GM19023 (cell line): Measurements from ENCODE around the gene INPPL1.

Source experiments
- ATAC-seq: cut with Tn5 transposase; IDR thresholded peaks from one replicate; pipeline ENCODE4 v1.9.1; 2021; ENCODE audit warnings: mild to moderate bottlenecking, moderate library complexity; ENCODE audit not compliant: unreplicated experiment

INPPL1 gene

GRCh38 chr11:72217841-72218240, 6.7 kb upstream of the INPPL1 start:
- no peak for ATAC-seq

GRCh38 chr11:72218251-72218745, 6.3 kb upstream of the INPPL1 start:
- no peak for ATAC-seq

- ATAC-seq, result no peak
These were observed 3.7 kb upstream of the INPPL1 start for GRCh38 chr11:72220696-72221363.

- no peak for ATAC-seq
These were observed 3.0 kb upstream of the INPPL1 start for GRCh38 chr11:72221386-72222075.

- ATAC-seq, result no peak
These were observed 2.3 kb upstream of the INPPL1 start for GRCh38 chr11:72222106-72222891.

- ATAC-seq, result peak; percentile 68
These were observed 1.5 kb upstream of the INPPL1 start for GRCh38 chr11:72222907-72223614.

- peak; percentile 58 for ATAC-seq
These were observed 678 bp upstream of the INPPL1 start for GRCh38 chr11:72223615-72224563.

GRCh38 chr11:72225411-72225951, 914 bp downstream of the INPPL1 start:
- no peak for ATAC-seq

GRCh38 chr11:72226701-72227100, 2.1 kb downstream of the INPPL1 start:
- ATAC-seq, result no peak

- no peak for ATAC-seq
These were observed 3.0 kb downstream of the INPPL1 start for GRCh38 chr11:72227316-72228228.

GRCh38 chr11:72228229-72228843, 3.8 kb downstream of the INPPL1 start:
- ATAC-seq, result no peak

- no peak for ATAC-seq
These were observed 4.3 kb downstream of the INPPL1 start for GRCh38 chr11:72228844-72229231.

GRCh38 chr11:72229336-72229924, 4.9 kb downstream of the INPPL1 start:
- no peak for ATAC-seq

- no peak for ATAC-seq
These were observed 5.6 kb downstream of the INPPL1 start for GRCh38 chr11:72229925-72230763.

- no peak for ATAC-seq
These were observed 6.3 kb downstream of the INPPL1 start for GRCh38 chr11:72230764-72231365.
